GM18505 (cell line): ENCODE data around the gene ARHGEF17.

Experiments used
- ATAC-seq: cut with Tn5 transposase; IDR thresholded peaks from one replicate; pipeline ENCODE4 v1.9.1; 2021; ENCODE audit not compliant: unreplicated experiment
- POLR2A ChIP-seq: IDR thresholded peaks from 4 replicates; pipeline ENCODE4 v1.6.1; 2011; ENCODE audit warnings: borderline replicate concordance; ENCODE audit not compliant: insufficient read depth, insufficient read length; ENCODE audit errors: extremely low read depth

ARHGEF17 gene

GRCh38 chr11:73347067-73347466 is 39.0 kb downstream of the ARHGEF17 start:
- no peak for TF ChIP-seq POLR2A

GRCh38 chr11:73348838-73349237 is 40.8 kb downstream of the ARHGEF17 start:
- no peak for TF ChIP-seq POLR2A
- ATAC-seq: no peak

More at GRCh38 chr11:73347067-73347466, 39.0 kb downstream of the ARHGEF17 start:
- no peak for ATAC-seq

GRCh38 chr11:73349633-73350032 is 41.6 kb downstream of the ARHGEF17 start:
- no peak for ATAC-seq
- TF ChIP-seq POLR2A: no peak

- no peak for ATAC-seq
- TF ChIP-seq POLR2A: no peak
Observed at GRCh38 chr11:73350908-73351636, 43.0 kb downstream of the ARHGEF17 start.

- TF ChIP-seq POLR2A: no peak
- ATAC-seq: no peak
Observed at GRCh38 chr11:73353422-73353821, 45.3 kb downstream of the ARHGEF17 start.

GRCh38 chr11:73355109-73355508 is 47.0 kb downstream of the ARHGEF17 start:
- no peak for ATAC-seq
- no peak for TF ChIP-seq POLR2A

GRCh38 chr11:73356979-73357860 is 49.1 kb downstream of the ARHGEF17 start:
- TF ChIP-seq POLR2A: no peak
- no peak for ATAC-seq

- no peak for TF ChIP-seq POLR2A
- ATAC-seq: no peak
Observed at GRCh38 chr11:73358071-73358470, 50.0 kb downstream of the ARHGEF17 start.

- no peak for TF ChIP-seq POLR2A
- no peak for ATAC-seq
Observed at GRCh38 chr11:73359341-73359740, 51.3 kb downstream of the ARHGEF17 start.

- TF ChIP-seq POLR2A: no peak
- ATAC-seq: no peak
Observed at GRCh38 chr11:73359930-73360742, 52.1 kb downstream of the ARHGEF17 start.

- no peak for TF ChIP-seq POLR2A
- ATAC-seq: no peak
Observed at GRCh38 chr11:73360743-73361369, 52.8 kb downstream of the ARHGEF17 start.

GRCh38 chr11:73361953-73362776 is 54.1 kb downstream of the ARHGEF17 start:
- ATAC-seq: no peak
- TF ChIP-seq POLR2A: no peak

GRCh38 chr11:73363147-73363546 is 55.1 kb downstream of the ARHGEF17 start:
- TF ChIP-seq POLR2A: no peak
- ATAC-seq: no peak
